Lower leg skin (tissue), 3 donors: ENCODE data around the gene PTGFRN.

Source experiments
- POLR2A ChIP-seq, 2 donors: fragments of 450-650 bp; IDR thresholded peaks; one replicate each; pipeline ENCODE4 v1.6.1; 2016 to 2017; ENCODE audit warnings: antibody characterized with exemption in 2 of 2, mild to moderate bottlenecking in 1 of 2, moderate library complexity in 1 of 2
- TF ChIP-seq, protein P1 (sequence below), 3 donors: fragments of 450-650 bp; IDR thresholded peaks; one replicate each; pipeline ENCODE4 v1.5.1; 2016; ENCODE audit warnings: antibody characterized with exemption in 3 of 3, mild to moderate bottlenecking in 3 of 3, moderate library complexity in 2 of 3

DNA sequence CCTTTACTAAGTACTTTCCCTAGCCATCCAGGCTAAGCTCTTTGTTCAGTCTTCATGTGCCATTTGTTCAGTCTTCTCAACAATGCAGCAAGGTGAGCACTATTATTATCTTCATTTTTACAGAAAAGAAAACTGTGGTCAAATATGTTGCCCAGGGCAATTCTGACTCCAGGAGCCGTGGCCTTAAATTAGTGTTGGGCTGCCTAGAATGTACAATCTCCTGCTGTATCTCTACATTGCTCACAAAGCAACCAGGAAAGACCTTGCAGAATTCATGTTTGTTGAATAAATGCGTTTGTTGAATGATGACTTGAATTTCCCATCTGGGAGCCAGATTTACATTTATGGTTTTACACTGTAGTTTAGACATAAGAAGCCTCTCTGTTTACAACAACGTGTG lies 106.0 kb downstream of the PTGFRN start:
- TF ChIP-seq POLR2A (IDR thresholded peaks at IDR 0.05), result no peak
- TF ChIP-seq, protein P1, sequence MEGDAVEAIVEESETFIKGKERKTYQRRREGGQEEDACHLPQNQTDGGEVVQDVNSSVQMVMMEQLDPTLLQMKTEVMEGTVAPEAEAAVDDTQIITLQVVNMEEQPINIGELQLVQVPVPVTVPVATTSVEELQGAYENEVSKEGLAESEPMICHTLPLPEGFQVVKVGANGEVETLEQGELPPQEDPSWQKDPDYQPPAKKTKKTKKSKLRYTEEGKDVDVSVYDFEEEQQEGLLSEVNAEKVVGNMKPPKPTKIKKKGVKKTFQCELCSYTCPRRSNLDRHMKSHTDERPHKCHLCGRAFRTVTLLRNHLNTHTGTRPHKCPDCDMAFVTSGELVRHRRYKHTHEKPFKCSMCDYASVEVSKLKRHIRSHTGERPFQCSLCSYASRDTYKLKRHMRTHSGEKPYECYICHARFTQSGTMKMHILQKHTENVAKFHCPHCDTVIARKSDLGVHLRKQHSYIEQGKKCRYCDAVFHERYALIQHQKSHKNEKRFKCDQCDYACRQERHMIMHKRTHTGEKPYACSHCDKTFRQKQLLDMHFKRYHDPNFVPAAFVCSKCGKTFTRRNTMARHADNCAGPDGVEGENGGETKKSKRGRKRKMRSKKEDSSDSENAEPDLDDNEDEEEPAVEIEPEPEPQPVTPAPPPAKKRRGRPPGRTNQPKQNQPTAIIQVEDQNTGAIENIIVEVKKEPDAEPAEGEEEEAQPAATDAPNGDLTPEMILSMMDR (IDR thresholded peaks at IDR 0.05), result no peak
